Measurements from ENCODE around the gene GHR.

DNA sequence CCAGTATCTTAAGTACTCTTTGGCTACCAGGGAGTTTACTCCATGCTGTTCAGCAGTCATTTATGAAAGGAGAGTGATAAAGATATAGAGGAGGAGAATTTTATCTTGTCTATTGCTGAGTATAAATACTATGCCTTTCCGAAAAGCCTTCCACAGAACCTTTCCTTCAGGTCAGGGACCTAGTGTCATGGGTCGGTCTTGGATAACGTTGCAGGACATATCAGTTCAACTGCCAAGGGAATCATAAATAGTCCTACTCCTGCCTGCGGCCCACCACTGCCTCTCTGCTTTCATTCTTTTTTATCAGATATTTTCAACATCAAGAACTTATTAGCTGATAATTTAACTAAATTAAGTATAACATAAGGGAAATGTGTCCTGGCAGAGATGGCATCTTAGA is 211.3 kb downstream of the GHR start:
- TF ChIP-seq, protein P1, sequence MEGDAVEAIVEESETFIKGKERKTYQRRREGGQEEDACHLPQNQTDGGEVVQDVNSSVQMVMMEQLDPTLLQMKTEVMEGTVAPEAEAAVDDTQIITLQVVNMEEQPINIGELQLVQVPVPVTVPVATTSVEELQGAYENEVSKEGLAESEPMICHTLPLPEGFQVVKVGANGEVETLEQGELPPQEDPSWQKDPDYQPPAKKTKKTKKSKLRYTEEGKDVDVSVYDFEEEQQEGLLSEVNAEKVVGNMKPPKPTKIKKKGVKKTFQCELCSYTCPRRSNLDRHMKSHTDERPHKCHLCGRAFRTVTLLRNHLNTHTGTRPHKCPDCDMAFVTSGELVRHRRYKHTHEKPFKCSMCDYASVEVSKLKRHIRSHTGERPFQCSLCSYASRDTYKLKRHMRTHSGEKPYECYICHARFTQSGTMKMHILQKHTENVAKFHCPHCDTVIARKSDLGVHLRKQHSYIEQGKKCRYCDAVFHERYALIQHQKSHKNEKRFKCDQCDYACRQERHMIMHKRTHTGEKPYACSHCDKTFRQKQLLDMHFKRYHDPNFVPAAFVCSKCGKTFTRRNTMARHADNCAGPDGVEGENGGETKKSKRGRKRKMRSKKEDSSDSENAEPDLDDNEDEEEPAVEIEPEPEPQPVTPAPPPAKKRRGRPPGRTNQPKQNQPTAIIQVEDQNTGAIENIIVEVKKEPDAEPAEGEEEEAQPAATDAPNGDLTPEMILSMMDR (conservative IDR thresholded peaks at IDR 0.05 in 1 of 2, IDR thresholded peaks at IDR 0.05 in 1 of 2; ENCODE audit: extremely low read depth in 1 of 2, insufficient read depth in 1 of 2, low read depth in 1 of 2, low read length in 2 of 2) = no peak
- TF ChIP-seq EZH2 (IDR thresholded peaks at IDR 0.05; ENCODE audit: borderline replicate concordance, low read length) = no peak

Measured in mammary epithelial cell (primary cell).